ENCODE measurements around the gene TULP4. TPM values are rescaled to one million over a fixed set of nuclear protein-coding genes. Genes with fewer than 3 reads are reported as not detected.
A peak's percentile ranks its signal among the peaks of the same experiment; 100 is the strongest.

TULP4 gene
- total and polyA plus RNA-seq, 7 experiments from 2014 or later: 33.3 to 79.0 (median 51.8) TPM

GRCh38 chr6:158438226-158438625 is 126.0 kb downstream of the TULP4 start:
- Histone ChIP-seq H3K4me1 (ENCODE audit: control insufficient read depth in 2 of 2, insufficient read depth in 2 of 2, low read length in 2 of 2) (no peaks in the 10 kb centered on the region), H3K4me3 (ENCODE audit: low read length) (no peak overlapping the region), H3K27me3 (ENCODE audit: control insufficient read depth in 2 of 2, insufficient read depth in 2 of 2, low read length in 2 of 2) (no peaks in the 10 kb centered on the region), H3K9me3 (ENCODE audit: control insufficient read depth in 2 of 3, low read length in 3 of 3) (no peaks in the 10 kb centered on the region), H3K36me3 (ENCODE audit: control insufficient read depth in 2 of 3, insufficient read depth in 3 of 3, low read length in 3 of 3) (peaks cover 0 to 7% (median 0%) of the 10 kb centered on the region in 3 experiments), H3K27ac (ENCODE audit: low read depth, low read length) (no peak overlapping the region)
- H3K4me1 Mint-ChIP-seq: peaks cover 0 to 7% (median 4%) of the 10 kb centered on the region in 7 donors
- ChIA-PET CTCF (interaction anchor here (1.2 kb wide), 1 partner anchor 218 kb away, joined by 5 read pairs; no protein-coding TSS in a partner anchor), POLR2A (interaction anchor here (0.6 kb wide), 1 partner anchor 254 kb away, joined by 3 read pairs; no protein-coding TSS in a partner anchor)
- ATAC-seq (no peak), DNase-seq (no peak)
- intact Hi-C loops (cut with micrococcal nuclease): no loop called here
- no peaks in the 10 kb centered on the region for H3K9me3 Mint-ChIP-seq
- peak overlapping the region in 1 of 10 donors; percentile 4 for H3K4me3 Mint-ChIP-seq
- no peaks in the 10 kb centered on the region for H3K27me3 Mint-ChIP-seq
- H3K36me3 Mint-ChIP-seq: peaks cover 0 to 35% (median 22%) of the 10 kb centered on the region in 5 donors
- H3K27ac Mint-ChIP-seq: peak overlapping the region in 2 of 9 donors; percentile 28 to 32

- Mint-ChIP-seq H3K27ac (no peak overlapping the region), H3K9me3 (no peaks in the 10 kb centered on the region), H3K4me3 (no peak overlapping the region), H3K4me1 (peaks cover 0 to 7% (median 4%) of the 10 kb centered on the region in 7 donors), H3K27me3 (no peaks in the 10 kb centered on the region), H3K36me3 (peaks cover 0 to 36% (median 23%) of the 10 kb centered on the region in 5 donors)
- H3K27ac ChIP-seq (ENCODE audit: low read depth, low read length): no peak overlapping the region
- ChIA-PET POLR2A (no interaction called here), CTCF (interaction anchor here (0.5 to 1.2 kb wide), 2 partner anchors 23 to 219 kb away, joined by 3 to 5 read pairs; no protein-coding TSS in a partner anchor)
- no peak overlapping the region for H3K4me3 ChIP-seq (ENCODE audit: low read length)
- no peaks in the 10 kb centered on the region for H3K27me3 ChIP-seq (ENCODE audit: control insufficient read depth in 2 of 2, insufficient read depth in 2 of 2, low read length in 2 of 2)
- H3K4me1 ChIP-seq (ENCODE audit: control insufficient read depth in 2 of 2, insufficient read depth in 2 of 2, low read length in 2 of 2): no peaks in the 10 kb centered on the region
- intact Hi-C loops (cut with micrococcal nuclease): no loop called here
- H3K36me3 ChIP-seq (ENCODE audit: control insufficient read depth in 2 of 3, insufficient read depth in 3 of 3, low read length in 3 of 3): peaks cover 0 to 7% (median 0%) of the 10 kb centered on the region in 3 experiments
- ATAC-seq (no peak), DNase-seq (no peak)
- no peaks in the 10 kb centered on the region for H3K9me3 ChIP-seq (ENCODE audit: control insufficient read depth in 2 of 3, low read length in 3 of 3)
Measured at GRCh38 chr6:158439255-158439654, 127.0 kb downstream of the TULP4 start.

GRCh38 chr6:158441716-158442215 is 129.5 kb downstream of the TULP4 start:
- Mint-ChIP-seq H3K4me3 (no peak overlapping the region), H3K27ac (peak overlapping the region in 1 of 9 donors; percentile 18), H3K27me3 (no peaks in the 10 kb centered on the region), H3K36me3 (peaks cover 0 to 38% (median 9%) of the 10 kb centered on the region in 5 donors), H3K9me3 (no peaks in the 10 kb centered on the region), H3K4me1 (peaks cover 0 to 12% (median 4%) of the 10 kb centered on the region in 7 donors)
- ChIA-PET CTCF (no interaction called here), POLR2A (no interaction called here)
- ATAC-seq (no peak), DNase-seq (no peak)
- H3K9me3 ChIP-seq (ENCODE audit: control insufficient read depth in 2 of 3, low read length in 3 of 3): no peaks in the 10 kb centered on the region
- intact Hi-C loops (cut with micrococcal nuclease): no loop called here
- H3K4me3 ChIP-seq (ENCODE audit: low read length): no peak overlapping the region
- no peaks in the 10 kb centered on the region for H3K4me1 ChIP-seq (ENCODE audit: control insufficient read depth in 2 of 2, insufficient read depth in 2 of 2, low read length in 2 of 2)
- H3K27me3 ChIP-seq (ENCODE audit: control insufficient read depth in 2 of 2, insufficient read depth in 2 of 2, low read length in 2 of 2): no peaks in the 10 kb centered on the region
- H3K27ac ChIP-seq (ENCODE audit: low read depth, low read length): no peak overlapping the region
- H3K36me3 ChIP-seq (ENCODE audit: control insufficient read depth in 2 of 3, insufficient read depth in 3 of 3, low read length in 3 of 3): peaks cover 0 to 4% (median 0%) of the 10 kb centered on the region in 3 experiments

- ChIA-PET CTCF (no interaction called here), POLR2A (no interaction called here)
- peak overlapping the region in 1 of 9 donors; percentile 18 for H3K27ac Mint-ChIP-seq
- no peak overlapping the region for H3K4me3 Mint-ChIP-seq
- Histone ChIP-seq H3K36me3 (ENCODE audit: control insufficient read depth in 2 of 3, insufficient read depth in 3 of 3, low read length in 3 of 3) (peaks cover 0 to 4% (median 0%) of the 10 kb centered on the region in 3 experiments), H3K27me3 (ENCODE audit: control insufficient read depth in 2 of 2, insufficient read depth in 2 of 2, low read length in 2 of 2) (no peaks in the 10 kb centered on the region), H3K9me3 (ENCODE audit: control insufficient read depth in 2 of 3, low read length in 3 of 3) (no peaks in the 10 kb centered on the region), H3K4me1 (ENCODE audit: control insufficient read depth in 2 of 2, insufficient read depth in 2 of 2, low read length in 2 of 2) (no peaks in the 10 kb centered on the region), H3K4me3 (ENCODE audit: low read length) (no peak overlapping the region), H3K27ac (ENCODE audit: low read depth, low read length) (no peak overlapping the region)
- H3K4me1 Mint-ChIP-seq: peaks cover 0 to 12% (median 3%) of the 10 kb centered on the region in 7 donors
- no peak for ATAC-seq
- H3K27me3 Mint-ChIP-seq: no peaks in the 10 kb centered on the region
- intact Hi-C loops (cut with micrococcal nuclease): no loop called here
- H3K9me3 Mint-ChIP-seq: no peaks in the 10 kb centered on the region
- peaks cover 0 to 40% (median 9%) of the 10 kb centered on the region in 5 donors for H3K36me3 Mint-ChIP-seq
- no peak for DNase-seq
Measured at GRCh38 chr6:158442306-158442705, 130.0 kb downstream of the TULP4 start.

- Mint-ChIP-seq H3K4me1 (peaks cover 0 to 12% (median 0%) of the 10 kb centered on the region in 7 donors), H3K27me3 (no peaks in the 10 kb centered on the region), H3K4me3 (no peak overlapping the region), H3K36me3 (peaks cover 0 to 52% (median 19%) of the 10 kb centered on the region in 5 donors), H3K9me3 (no peaks in the 10 kb centered on the region), H3K27ac (no peak overlapping the region)
- ChIA-PET CTCF (no interaction called here), POLR2A (no interaction called here)
- H3K4me3 ChIP-seq (ENCODE audit: low read length): no peak overlapping the region
- peaks cover 0 to 14% (median 0%) of the 10 kb centered on the region in 3 experiments for H3K36me3 ChIP-seq (ENCODE audit: control insufficient read depth in 2 of 3, insufficient read depth in 3 of 3, low read length in 3 of 3)
- intact Hi-C loops (cut with micrococcal nuclease): no loop called here
- ATAC-seq (no peak), DNase-seq (no peak)
- no peaks in the 10 kb centered on the region for H3K4me1 ChIP-seq (ENCODE audit: control insufficient read depth in 2 of 2, insufficient read depth in 2 of 2, low read length in 2 of 2)
- no peaks in the 10 kb centered on the region for H3K9me3 ChIP-seq (ENCODE audit: control insufficient read depth in 2 of 3, low read length in 3 of 3)
- H3K27ac ChIP-seq (ENCODE audit: low read depth, low read length): no peak overlapping the region
- no peaks in the 10 kb centered on the region for H3K27me3 ChIP-seq (ENCODE audit: control insufficient read depth in 2 of 2, insufficient read depth in 2 of 2, low read length in 2 of 2)
Measured at GRCh38 chr6:158445426-158446085, 133.3 kb downstream of the TULP4 start.

- Mint-ChIP-seq H3K4me3 (no peak overlapping the region), H3K4me1 (peaks cover 0 to 6% (median 0%) of the 10 kb centered on the region in 7 donors), H3K27ac (peak overlapping the region in 1 of 9 donors; percentile 34), H3K27me3 (no peaks in the 10 kb centered on the region), H3K36me3 (peaks cover 0 to 54% (median 25%) of the 10 kb centered on the region in 5 donors), H3K9me3 (no peaks in the 10 kb centered on the region)
- Histone ChIP-seq H3K27ac (ENCODE audit: low read depth, low read length) (no peak overlapping the region), H3K9me3 (ENCODE audit: control insufficient read depth in 2 of 3, low read length in 3 of 3) (no peaks in the 10 kb centered on the region), H3K4me1 (ENCODE audit: control insufficient read depth in 2 of 2, insufficient read depth in 2 of 2, low read length in 2 of 2) (no peaks in the 10 kb centered on the region), H3K27me3 (ENCODE audit: control insufficient read depth in 2 of 2, insufficient read depth in 2 of 2, low read length in 2 of 2) (no peaks in the 10 kb centered on the region), H3K36me3 (ENCODE audit: control insufficient read depth in 2 of 3, insufficient read depth in 3 of 3, low read length in 3 of 3) (peaks cover 0 to 29% (median 8%) of the 10 kb centered on the region in 3 experiments), H3K4me3 (ENCODE audit: low read length) (no peak overlapping the region)
- no peak for ATAC-seq
- no peak for DNase-seq
- ChIA-PET POLR2A (no interaction called here), CTCF (no interaction called here)
- intact Hi-C loops (cut with micrococcal nuclease): no loop called here
Measured at GRCh38 chr6:158448856-158449255, 136.6 kb downstream of the TULP4 start.

Data from naive thymus-derived CD4-positive, alpha-beta T cell (primary cell).